ENCODE data around the gene ZNF496. TPM values are rescaled to one million over a fixed set of nuclear protein-coding genes. Genes with fewer than 3 reads are reported as not detected.

The ZNF496 gene
- total and polyA plus RNA-seq, 9 of the 15 experiments (the other 6 are each of a cell fraction or from before 2014, with no cell fraction given) = 4.3 to 54.0 (median 31.3) TPM

DNA sequence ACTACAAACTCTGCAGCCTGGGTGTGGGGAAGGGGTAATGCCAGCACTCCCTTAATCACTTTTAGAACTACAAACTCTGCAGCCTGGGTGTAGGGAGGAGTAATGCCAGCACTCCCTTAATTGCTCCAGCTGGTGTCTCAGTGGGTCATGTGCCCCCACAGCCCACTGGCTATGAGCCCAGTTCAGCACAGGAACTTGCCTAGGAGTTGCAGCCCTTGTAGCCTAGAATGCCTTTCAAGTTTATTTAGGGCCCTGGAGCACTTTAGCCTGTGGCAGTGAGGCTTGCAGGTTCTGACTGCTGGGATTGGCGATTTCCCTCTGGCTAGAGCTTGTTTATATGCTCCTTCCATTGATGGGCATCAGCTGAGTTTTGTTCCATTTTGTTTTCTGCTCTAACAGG, 58.7 kb downstream of the ZNF496 start (continued):
- TF ChIP-seq, protein P1, sequence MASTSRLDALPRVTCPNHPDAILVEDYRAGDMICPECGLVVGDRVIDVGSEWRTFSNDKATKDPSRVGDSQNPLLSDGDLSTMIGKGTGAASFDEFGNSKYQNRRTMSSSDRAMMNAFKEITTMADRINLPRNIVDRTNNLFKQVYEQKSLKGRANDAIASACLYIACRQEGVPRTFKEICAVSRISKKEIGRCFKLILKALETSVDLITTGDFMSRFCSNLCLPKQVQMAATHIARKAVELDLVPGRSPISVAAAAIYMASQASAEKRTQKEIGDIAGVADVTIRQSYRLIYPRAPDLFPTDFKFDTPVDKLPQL (IDR thresholded peaks at IDR 0.05; ENCODE audit: extremely low read depth, insufficient read length) = no peak
- no peak for TF ChIP-seq BCOR (IDR thresholded peaks at IDR 0.05)

DNA sequence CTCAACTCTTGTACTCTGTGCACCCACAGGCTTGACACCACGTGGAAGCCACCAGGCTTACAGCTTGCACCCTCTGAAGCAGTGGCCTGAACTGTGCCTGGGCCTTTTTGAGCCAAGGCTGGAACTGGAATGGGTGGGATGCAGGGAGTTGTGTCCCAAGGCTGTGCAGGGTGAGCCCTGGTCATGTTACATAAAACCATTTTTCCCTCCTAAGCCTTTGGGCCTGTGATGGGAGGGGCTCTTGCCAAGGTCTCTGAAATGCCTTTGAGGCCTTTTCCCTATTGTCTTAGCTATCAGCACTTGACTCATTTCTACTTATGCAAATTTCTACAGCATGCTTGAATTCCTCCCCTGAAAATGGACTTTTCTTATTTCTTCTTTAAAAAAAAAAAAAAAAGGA, 61.7 kb downstream of the ZNF496 start:
- no peaks in the 10 kb centered on the region for H3K9me1 ChIP-seq (ENCODE audit: control insufficient read depth, insufficient read depth, low read length)
- no peak for ATAC-seq
- no peak overlapping the region for H2AFZ ChIP-seq (ENCODE audit: low read depth, low read length)
- BruUV-seq (replicated peaks) = no TSS peak
- no peaks in the 10 kb centered on the region for H3K27me3 ChIP-seq (ENCODE audit: control insufficient read depth in 2 of 2, insufficient read depth in 2 of 2, low read length in 2 of 2)
- H3K4me1 ChIP-seq (replicated peaks in 1 of 2; ENCODE audit: control insufficient read depth in 2 of 2, insufficient read depth in 2 of 2, low read length in 2 of 2) = no peaks in the 10 kb centered on the region
- FAIRE-seq = no peak
- WGBS (ENCODE audit: insufficient coverage, low coverage, missing lambda C conversion rate) = 0% methylated on average over 1 of the region's 1 CpG
- no peak overlapping the region for H3K4me3 ChIP-seq
- in situ Hi-C loops (cut with MboI) (no loop called here), intact Hi-C loops (cut with micrococcal nuclease) (no loop called here)
- H3K79me2 ChIP-seq (ENCODE audit: control insufficient read depth, insufficient read depth, low read length) = no peaks in the 10 kb centered on the region
- no peak overlapping the region for H3K9ac ChIP-seq (ENCODE audit: insufficient read depth in 1 of 2, low read depth in 2 of 2, low read length in 2 of 2)
- no peak overlapping the region for H3K4me2 ChIP-seq (ENCODE audit: insufficient read depth, low read length)
- peaks cover 3% of the 10 kb centered on the region; the same call in 1 of the 2 replicates for H3K9me3 ChIP-seq (replicated peaks; ENCODE audit: control insufficient read depth, insufficient read depth, low read depth, low read length)
- no peak overlapping the region for H3K27ac ChIP-seq (ENCODE audit: extremely low read depth, low read depth, low read length)
- CTCF ChIA-PET (ENCODE audit: low intra/inter-chr PET ratio) = interaction anchor here (0.6 kb wide), 1 partner anchor 29 kb away, joined by 4 read pairs; no protein-coding TSS in a partner anchor
- H3K36me3 ChIP-seq (ENCODE audit: control insufficient read depth, insufficient read depth, low read length) = no peaks in the 10 kb centered on the region
- TF ChIP-seq HNRNPL (IDR thresholded peaks at IDR 0.05; ENCODE audit: low read depth, low read length) (no peak), ZNF551 (CRISPR knock-in tag; IDR thresholded peaks at IDR 0.05) (no peak), ZFP36 (IDR thresholded peaks at IDR 0.05; ENCODE audit: low read depth, low read length, partially characterized antibody) (peak; percentile 52)
- DNase-seq (ENCODE audit: extremely low read depth in 1 of 4, low spot score in 3 of 4) = no peak
- POLR2A ChIA-PET = interaction anchor here (0.7 kb wide), 1 partner anchor 219 kb away, joined by 3 read pairs; no protein-coding TSS in a partner anchor
- H4K20me1 ChIP-seq (replicated peaks; ENCODE audit: control insufficient read depth, insufficient read depth, low read length) = no peaks in the 10 kb centered on the region
